Hepatocyte (in vitro differentiated cells): ENCODE results near the gene LARP6.

ENCODE experiments used
- CTCF ChIP-seq: fragments of 200-600 bp; sonication (generic); IDR thresholded peaks from 2 replicates; pipeline ENCODE4 v1.5.1; 2016; ENCODE audit warnings: antibody characterized with exemption, mild to moderate bottlenecking; ENCODE audit not compliant: poor library complexity
- EZH2 ChIP-seq: fragments of 200-600 bp; sonication (generic); IDR thresholded peaks from 2 replicates; pipeline ENCODE4 v1.6.1; 2016; ENCODE audit warnings: antibody characterized with exemption, mild to moderate bottlenecking, borderline replicate concordance

GRCh38 chr15:70880781-70881180 lies 26.8 kb upstream of the LARP6 start:
- TF ChIP-seq CTCF (no peak), EZH2 (no peak)
